HepG2 (cell line): ENCODE measurements around the gene TIMM13. TPM values are rescaled to one million over a fixed set of nuclear protein-coding genes. Genes with fewer than 3 reads are reported as not detected.

ENCODE experiments used
- ARID5B ChIP-seq: IDR thresholded peaks from 2 replicates; pipeline ENCODE4 v1.4.0; 2020; ENCODE audit warnings: mild to moderate bottlenecking, missing genetic modification reagents
- HNRNPH1 ChIP-seq: fragments of 200-400 bp; formaldehyde crosslinking; optimal IDR thresholded peaks from 2 replicates; pipeline ENCODE3; 2017; ENCODE audit warnings: mild to moderate bottlenecking, low read depth, low read length
- KAT7 ChIP-seq: IDR thresholded peaks from 2 replicates; pipeline ENCODE4 v1.6.1; 2018; ENCODE audit warnings: borderline replicate concordance, missing compliant biosample characterization
- MAFF ChIP-seq: IDR thresholded peaks from 2 replicates; pipeline ENCODE4 v1.6.1; 2011; ENCODE audit warnings: low read depth, low read length, improper control_type of control experiment
- SNAI1 ChIP-seq: sonication (generic); formaldehyde crosslinking; IDR thresholded peaks from 2 replicates; pipeline ENCODE4 v1.5.0; 2020; ENCODE audit warnings: mild to moderate bottlenecking, missing genetic modification reagents, borderline replicate concordance
- SP1 ChIP-seq, 2 experiments: fragments of 450-650 bp in 1 of 2; sonication (generic) in 1 of 2; formaldehyde crosslinking in 1 of 2; IDR thresholded peaks; 2 replicates each; pipeline versions ENCODE4 v1.4.0 to v1.6.1; 2016 to 2020; ENCODE audit warnings: missing genetic modification reagents in 1 of 2
- SYNCRIP ChIP-seq: fragments of 200-400 bp; formaldehyde crosslinking; IDR thresholded peaks from 2 replicates; pipeline ENCODE4 v1.6.1; 2018; ENCODE audit warnings: mild to moderate bottlenecking, low read depth, low read length; ENCODE audit not compliant: insufficient read depth
- THAP7 ChIP-seq: sonication (generic); formaldehyde crosslinking; IDR thresholded peaks from 2 replicates; pipeline ENCODE4 v1.8.1; 2023; ENCODE audit warnings: mild to moderate bottlenecking, missing genetic modification reagents
- ZNF331 ChIP-seq: sonication (generic); formaldehyde crosslinking; IDR thresholded peaks from 2 replicates; pipeline ENCODE4 v1.4.0; 2020; ENCODE audit warnings: missing genetic modification reagents
- ZSCAN22 ChIP-seq: sonication (generic); formaldehyde crosslinking; IDR thresholded peaks from 2 replicates; pipeline ENCODE4 v1.4.0; 2020; ENCODE audit warnings: mild to moderate bottlenecking, missing genetic modification reagents
- polyA plus RNA-seq, 8 experiments: library from polyadenylated mRNA; depleted of rRNA in 3 of 8; stranded (reverse) in 7 of 8; unstranded in 1 of 8; fragments of >200 nt; fragmentation: Illumina TruSeq in 4 of 8; extraction: Trizol in 4 of 8; gene quantifications; 2 replicates each; pipeline versions ENCODE4 v1.2.1 to v1.2.3, GENCODE V29; 2011 to 2016; ENCODE audit warnings: low read depth in 4 of 8, missing spikeins in 1 of 8, mixed read lengths in 1 of 8; ENCODE audit not compliant: insufficient read depth in 1 of 8
- total RNA-seq, 5 experiments: library from RNA; depleted of rRNA; stranded (reverse); fragments of >200 nt; fragmentation: Illumina TruSeq; extraction: Trizol; gene quantifications; 2 replicates each; pipeline ENCODE4 v1.2.3, GENCODE V29; 2016; ENCODE audit warnings: low read depth in 1 of 5
- TF ChIP-seq, protein P1 (sequence below): sonication (generic); formaldehyde crosslinking; IDR thresholded peaks from 2 replicates; pipeline ENCODE4 v1.4.0; 2020; ENCODE audit warnings: mild to moderate bottlenecking, missing genetic modification reagents, borderline replicate concordance

Gene TIMM13
- total and polyA plus RNA-seq, 2 of the 13 experiments (the other 11 are each of a cell fraction or from before 2014, with no cell fraction given): 48.4 to 108 TPM

DNA sequence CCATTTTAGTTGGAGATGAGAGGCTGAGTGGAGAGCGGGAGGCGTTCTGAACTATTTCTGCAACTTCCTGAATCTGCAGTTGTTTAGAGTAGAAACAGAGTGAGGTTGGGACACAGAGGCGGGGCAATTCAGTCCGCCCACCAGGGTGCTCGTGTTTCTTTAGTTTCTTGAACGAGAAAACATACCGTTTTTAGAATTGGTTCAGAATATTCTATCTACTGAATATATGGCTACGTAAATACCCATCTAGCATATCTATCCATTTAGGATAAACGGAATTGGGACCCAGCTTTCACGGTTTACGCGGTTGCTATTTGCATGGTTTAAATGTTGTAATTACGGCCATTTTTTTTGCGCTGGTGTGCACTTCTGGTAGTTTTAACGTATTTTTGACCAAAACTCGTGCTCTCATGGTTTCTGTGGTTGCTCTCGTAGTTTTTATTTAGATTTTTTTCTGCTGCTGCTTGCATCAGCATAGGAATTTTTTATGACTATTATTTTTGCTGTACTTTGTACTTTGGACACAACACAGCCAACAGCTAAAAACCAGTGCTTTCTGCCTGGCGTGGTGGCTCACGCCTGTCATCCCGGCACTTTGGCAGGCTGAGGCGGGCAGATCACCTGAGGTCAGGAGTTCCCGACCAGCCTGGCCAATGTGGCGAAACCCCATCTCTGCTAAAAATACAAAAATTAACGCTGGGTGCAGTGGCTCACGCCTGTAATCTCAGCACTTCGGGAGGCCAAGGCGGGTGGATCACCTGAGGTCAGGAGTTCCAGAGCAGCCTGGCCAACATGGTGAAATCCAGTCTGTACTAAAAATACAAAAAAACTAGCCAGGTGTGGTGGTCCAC lies 32.7 kb downstream of the TIMM13 start (continued):
- TF ChIP-seq ARID5B (CRISPR knock-in tag): peak; percentile 67
- TF ChIP-seq ZNF331: peak; percentile 40; the same call in 1 of the 2 replicates
- no peak for TF ChIP-seq HNRNPH1
- no peak for TF ChIP-seq SYNCRIP
- TF ChIP-seq ZSCAN22 (CRISPR knock-in tag): no peak
- TF ChIP-seq, protein P1, sequence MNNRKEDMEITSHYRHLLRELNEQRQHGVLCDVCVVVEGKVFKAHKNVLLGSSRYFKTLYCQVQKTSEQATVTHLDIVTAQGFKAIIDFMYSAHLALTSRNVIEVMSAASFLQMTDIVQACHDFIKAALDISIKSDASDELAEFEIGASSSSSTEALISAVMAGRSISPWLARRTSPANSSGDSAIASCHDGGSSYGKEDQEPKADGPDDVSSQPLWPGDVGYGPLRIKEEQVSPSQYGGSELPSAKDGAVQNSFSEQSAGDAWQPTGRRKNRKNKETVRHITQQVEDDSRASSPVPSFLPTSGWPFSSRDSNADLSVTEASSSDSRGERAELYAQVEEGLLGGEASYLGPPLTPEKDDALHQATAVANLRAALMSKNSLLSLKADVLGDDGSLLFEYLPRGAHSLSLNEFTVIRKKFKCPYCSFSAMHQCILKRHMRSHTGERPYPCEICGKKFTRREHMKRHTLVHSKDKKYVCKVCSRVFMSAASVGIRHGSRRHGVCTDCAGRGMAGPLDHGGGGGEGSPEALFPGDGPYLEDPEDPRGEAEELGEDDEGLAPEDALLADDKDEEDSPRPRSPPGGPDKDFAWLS (CRISPR knock-in tag): no peak
- TF ChIP-seq SNAI1 (CRISPR knock-in tag): no peak
- peak; percentile 40; the same call in 1 of the 2 replicates for TF ChIP-seq KAT7 (CRISPR knock-in tag)
- no peak for TF ChIP-seq THAP7 (CRISPR knock-in tag)
- TF ChIP-seq MAFF: peak; percentile 17; the same call in 1 of the 2 replicates
- no peak for TF ChIP-seq SP1 (IDR thresholded peaks at IDR 0.05)
- TF ChIP-seq SP1 (CRISPR knock-in tag; IDR thresholded peaks at IDR 0.05): no peak; the same call in 1 of the 2 replicates
